Fibroblast of the conjunctiva (primary cell): ENCODE results near the gene FTO.
"Not testable (repeated sequence)": the region's sequence is repeated elsewhere in the genome, so short reads cannot be mapped to it uniquely, and the experiment has no call there.

Experiments
- DNase-seq: peaks from one replicate; pipeline ENCODE4 v3.0.0-alpha.2; 2010; ENCODE audit warnings: low read depth

The FTO gene

GRCh38 chr16:53865494-53865863 is 161.5 kb downstream of the FTO start:
- DNase-seq: no peak

GRCh38 chr16:53866520-53866919 is 162.6 kb downstream of the FTO start:
- no peak for DNase-seq

- DNase-seq: no peak
Observed at GRCh38 chr16:53870831-53871230, 166.9 kb downstream of the FTO start.

GRCh38 chr16:53872248-53873221 is 168.6 kb downstream of the FTO start:
- DNase-seq: no peak

GRCh38 chr16:53876811-53877210 is 172.9 kb downstream of the FTO start:
- DNase-seq: no peak

GRCh38 chr16:53878216-53878615 is 174.3 kb downstream of the FTO start:
- no peak for DNase-seq

GRCh38 chr16:53881371-53881770 is 177.4 kb downstream of the FTO start:
- peak; percentile 86 for DNase-seq

GRCh38 chr16:53882310-53882709 is 178.4 kb downstream of the FTO start:
- DNase-seq: no peak

GRCh38 chr16:53884748-53885147 is 180.8 kb downstream of the FTO start:
- no peak for DNase-seq

- DNase-seq: no peak
Observed at GRCh38 chr16:53886482-53887378, 182.8 kb downstream of the FTO start.

GRCh38 chr16:53888222-53888621 is 184.3 kb downstream of the FTO start:
- no peak for DNase-seq

GRCh38 chr16:53890877-53891276 is 186.9 kb downstream of the FTO start:
- DNase-seq: not testable (repeated sequence)

GRCh38 chr16:53891409-53892139 is 187.6 kb downstream of the FTO start:
- DNase-seq: no peak

- peak; percentile 51 for DNase-seq
Observed at GRCh38 chr16:53892155-53892554, 188.2 kb downstream of the FTO start.

- peak; percentile 41 for DNase-seq
Observed at GRCh38 chr16:53893731-53894435, 189.9 kb downstream of the FTO start.

GRCh38 chr16:53894686-53895085 is 190.7 kb downstream of the FTO start:
- no peak for DNase-seq

GRCh38 chr16:53895433-53895832 is 191.5 kb downstream of the FTO start:
- no peak for DNase-seq

- no peak for DNase-seq
Observed at GRCh38 chr16:53895851-53896250, 191.9 kb downstream of the FTO start.

GRCh38 chr16:53896722-53897121 is 192.8 kb downstream of the FTO start:
- DNase-seq: no peak

GRCh38 chr16:53898993-53899392 is 195.0 kb downstream of the FTO start:
- DNase-seq: no peak

GRCh38 chr16:53899431-53899830 is 195.5 kb downstream of the FTO start:
- no peak for DNase-seq
